M059J (cell line): Measurements from ENCODE around the gene GIMAP2. TPM values are rescaled to one million over a fixed set of nuclear protein-coding genes. Genes with fewer than 3 reads are reported as not detected.
"Not testable (repeated sequence)": the region's sequence is repeated elsewhere in the genome, so short reads cannot be mapped to it uniquely, and the experiment has no call there.

Experiments
- DNase-seq: peaks from one replicate; pipeline ENCODE4 v3.0.0-alpha.2; 2012; ENCODE audit warnings: low read depth
- total RNA-seq: library from RNA; depleted of rRNA; stranded (reverse); fragments of >200 nt; shearing (Covaris generic); gene quantifications from 2 replicates; pipeline ENCODE4 v1.2.3, GENCODE V29; 2014; rRNA removed

The GIMAP2 gene
- total RNA-seq: 5.6 and 6.3 TPM in 2 replicates

GRCh38 chr7:150685219-150686029 lies at the start of gene GIMAP2:
Gene GIMAP2 (plus strand): TSS chr7:150685706. CDS start chr7:150687060, 1,354 bp downstream.
- peak; percentile 66 for DNase-seq

- no peak for DNase-seq
Observed at GRCh38 chr7:150641854-150642253, 43.7 kb upstream of the GIMAP2 start.

GRCh38 chr7:150642926-150643325 lies 42.6 kb upstream of the GIMAP2 start:
- DNase-seq: no peak

GRCh38 chr7:150645259-150646020 lies 40.1 kb upstream of the GIMAP2 start:
- no peak for DNase-seq

- DNase-seq: no peak
Observed at GRCh38 chr7:150648353-150649079, 37.0 kb upstream of the GIMAP2 start.

- DNase-seq: no peak
Observed at GRCh38 chr7:150649080-150649385, 36.5 kb upstream of the GIMAP2 start.

- DNase-seq: no peak
Observed at GRCh38 chr7:150654692-150655091, 30.8 kb upstream of the GIMAP2 start.

- no peak for DNase-seq
Observed at GRCh38 chr7:150656047-150656446, 29.5 kb upstream of the GIMAP2 start.

- no peak for DNase-seq
Observed at GRCh38 chr7:150657526-150657925, 28.0 kb upstream of the GIMAP2 start.

GRCh38 chr7:150660939-150661613 lies 24.4 kb upstream of the GIMAP2 start:
- DNase-seq: no peak

- not testable (repeated sequence) for DNase-seq
Observed at GRCh38 chr7:150662821-150663220, 22.7 kb upstream of the GIMAP2 start.

GRCh38 chr7:150663802-150664494 lies 21.6 kb upstream of the GIMAP2 start:
- no peak for DNase-seq

- DNase-seq: no peak
Observed at GRCh38 chr7:150665089-150665748, 20.3 kb upstream of the GIMAP2 start.

GRCh38 chr7:150665896-150666295 lies 19.6 kb upstream of the GIMAP2 start:
- DNase-seq: no peak

GRCh38 chr7:150666412-150666811 lies 19.1 kb upstream of the GIMAP2 start:
- DNase-seq: no peak

- DNase-seq: no peak
Observed at GRCh38 chr7:150668472-150668911, 17.0 kb upstream of the GIMAP2 start.

- DNase-seq: no peak
Observed at GRCh38 chr7:150668977-150669376, 16.5 kb upstream of the GIMAP2 start.

GRCh38 chr7:150671798-150672585 lies 13.5 kb upstream of the GIMAP2 start:
- not testable (repeated sequence) for DNase-seq

GRCh38 chr7:150675714-150676113 lies 9.8 kb upstream of the GIMAP2 start:
- DNase-seq: no peak

GRCh38 chr7:150676276-150676675 lies 9.2 kb upstream of the GIMAP2 start:
- DNase-seq: not testable (repeated sequence)
